ENCODE measurements around the gene NAALADL2. TPM values are rescaled to one million over a fixed set of nuclear protein-coding genes. Genes with fewer than 3 reads are reported as not detected.
"Not testable (repeated sequence)": the region's sequence is repeated elsewhere in the genome, so short reads cannot be mapped to it uniquely, and the experiment has no call there.

Gene NAALADL2
- total RNA-seq, 1 donor, result 54.5 TPM

DNA sequence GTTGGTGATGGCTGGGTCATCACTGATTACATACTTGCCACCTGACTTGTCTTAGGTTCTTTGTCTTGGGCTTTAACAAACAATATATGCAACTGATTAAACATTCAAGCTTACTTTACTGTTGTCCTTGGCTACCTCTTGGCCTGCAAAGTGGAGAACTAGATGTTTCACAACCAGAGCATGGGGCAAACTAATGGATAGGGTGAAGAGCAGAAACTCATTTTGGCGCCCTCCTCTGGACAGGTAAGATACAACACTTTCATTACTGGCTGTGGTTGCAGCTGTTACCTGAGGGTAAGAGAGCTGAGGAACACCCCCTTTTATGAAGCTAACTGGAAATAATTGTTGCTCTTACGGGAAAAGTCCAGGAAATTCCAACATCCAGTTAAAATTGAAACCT, 262.1 kb downstream of the NAALADL2 start:
- TF ChIP-seq, protein P1, sequence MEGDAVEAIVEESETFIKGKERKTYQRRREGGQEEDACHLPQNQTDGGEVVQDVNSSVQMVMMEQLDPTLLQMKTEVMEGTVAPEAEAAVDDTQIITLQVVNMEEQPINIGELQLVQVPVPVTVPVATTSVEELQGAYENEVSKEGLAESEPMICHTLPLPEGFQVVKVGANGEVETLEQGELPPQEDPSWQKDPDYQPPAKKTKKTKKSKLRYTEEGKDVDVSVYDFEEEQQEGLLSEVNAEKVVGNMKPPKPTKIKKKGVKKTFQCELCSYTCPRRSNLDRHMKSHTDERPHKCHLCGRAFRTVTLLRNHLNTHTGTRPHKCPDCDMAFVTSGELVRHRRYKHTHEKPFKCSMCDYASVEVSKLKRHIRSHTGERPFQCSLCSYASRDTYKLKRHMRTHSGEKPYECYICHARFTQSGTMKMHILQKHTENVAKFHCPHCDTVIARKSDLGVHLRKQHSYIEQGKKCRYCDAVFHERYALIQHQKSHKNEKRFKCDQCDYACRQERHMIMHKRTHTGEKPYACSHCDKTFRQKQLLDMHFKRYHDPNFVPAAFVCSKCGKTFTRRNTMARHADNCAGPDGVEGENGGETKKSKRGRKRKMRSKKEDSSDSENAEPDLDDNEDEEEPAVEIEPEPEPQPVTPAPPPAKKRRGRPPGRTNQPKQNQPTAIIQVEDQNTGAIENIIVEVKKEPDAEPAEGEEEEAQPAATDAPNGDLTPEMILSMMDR (IDR thresholded peaks at IDR 0.05; ENCODE audit: insufficient read depth, low read length), result peak; percentile 31
- no peak for DNase-seq (ENCODE audit: low read depth)
- no peak overlapping the region for H3K4me3 ChIP-seq (ENCODE audit: low read depth, low read length)

DNA sequence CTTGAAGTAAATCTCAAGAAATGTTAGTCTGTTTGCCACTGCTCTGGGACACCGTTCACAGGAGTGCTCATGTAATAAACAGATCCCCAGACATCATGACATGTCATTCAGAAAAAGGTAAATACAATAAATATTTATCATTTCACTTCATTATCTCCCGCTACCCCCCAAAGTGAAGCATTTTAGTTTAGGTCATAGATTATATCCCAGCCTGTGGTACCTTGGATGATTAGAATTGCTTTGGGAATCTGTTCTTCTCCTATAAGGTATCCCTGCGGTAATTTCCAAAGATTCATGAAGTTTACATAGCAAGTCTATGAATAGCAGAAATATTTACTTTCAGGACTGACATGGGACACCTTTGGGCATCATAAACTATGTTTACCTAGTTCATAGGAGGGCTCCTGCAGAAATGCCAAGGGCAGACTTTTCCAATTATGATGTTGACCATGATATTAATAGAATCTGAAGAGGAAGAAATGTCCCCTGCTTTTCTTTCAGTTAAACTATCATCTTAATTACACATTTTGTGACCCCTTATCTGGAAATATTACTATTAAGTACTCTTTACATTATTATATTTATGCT, 268.0 kb downstream of the NAALADL2 start:
- TF ChIP-seq, protein P1 (IDR thresholded peaks at IDR 0.05; ENCODE audit: insufficient read depth, low read length), result no peak
- H3K4me3 ChIP-seq (ENCODE audit: low read depth, low read length), result no peak overlapping the region
- DNase-seq (ENCODE audit: low read depth), result no peak

DNA sequence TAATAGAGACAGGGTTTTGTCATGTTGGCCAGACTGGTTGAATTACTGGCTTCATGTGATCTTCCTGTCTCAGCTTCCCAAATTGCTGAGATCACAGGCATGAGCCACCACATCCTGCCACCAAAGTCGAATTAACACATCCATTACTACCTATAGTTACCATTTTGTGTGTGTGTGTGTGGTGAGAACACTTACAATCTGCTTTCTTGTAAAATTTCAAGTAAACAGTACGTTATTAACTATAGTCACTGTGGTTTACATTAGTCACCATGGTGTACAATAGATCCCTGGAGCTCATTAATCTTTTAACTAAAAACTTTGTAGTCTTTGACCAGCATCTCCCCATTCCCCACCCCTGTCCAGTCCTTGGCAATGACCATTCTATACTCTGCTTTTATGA, 270.0 kb downstream of the NAALADL2 start:
- TF ChIP-seq, protein P1 (IDR thresholded peaks at IDR 0.05; ENCODE audit: insufficient read depth, low read length), result no peak
- H3K4me3 ChIP-seq (ENCODE audit: low read depth, low read length), result no peak overlapping the region
- peak; percentile 16 for DNase-seq (ENCODE audit: low read depth)

DNA sequence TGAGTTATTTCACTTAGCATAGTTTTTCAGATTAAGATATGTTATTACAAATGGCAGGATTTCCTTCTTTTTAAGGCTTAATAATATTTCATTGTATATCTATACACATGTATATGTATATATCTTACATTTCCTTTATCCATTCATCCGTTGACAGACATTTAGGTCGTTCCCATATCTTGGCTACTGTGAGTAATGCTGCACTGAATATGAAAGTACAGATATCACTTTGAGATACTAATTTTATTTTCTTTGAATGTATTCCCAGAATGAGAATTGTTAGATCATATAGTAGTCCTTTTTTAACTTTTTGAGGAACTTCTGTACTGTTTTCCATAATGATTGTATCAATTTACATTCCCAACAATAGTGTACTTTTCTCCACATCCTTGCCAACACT, 270.4 kb downstream of the NAALADL2 start:
- no peak overlapping the region for H3K4me3 ChIP-seq (ENCODE audit: low read depth, low read length)
- TF ChIP-seq, protein P1 (IDR thresholded peaks at IDR 0.05; ENCODE audit: insufficient read depth, low read length), result no peak
- peak; percentile 16 for DNase-seq (ENCODE audit: low read depth)

DNA sequence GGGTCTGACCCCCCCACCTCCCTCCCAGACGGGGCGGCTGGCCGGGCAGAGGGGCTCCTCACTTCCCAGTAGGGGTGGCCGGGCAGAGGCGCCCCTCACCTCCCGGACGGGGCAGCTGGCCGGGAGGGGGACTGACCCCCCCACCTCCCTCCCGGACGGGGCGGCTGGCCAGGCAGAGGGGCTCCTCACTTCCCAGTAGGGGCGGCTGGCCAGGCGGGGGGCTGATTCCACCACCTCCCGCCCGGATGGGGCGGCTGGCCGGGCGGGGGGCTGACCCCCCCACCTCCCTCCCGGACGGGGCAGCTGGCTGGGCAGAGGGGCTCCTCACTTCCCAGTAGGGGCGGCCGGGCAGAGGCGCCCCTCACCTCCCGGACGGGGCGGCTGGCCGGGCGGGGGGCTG, 272.7 kb downstream of the NAALADL2 start:
- not testable (repeated sequence) for DNase-seq (ENCODE audit: low read depth); H3K4me3 ChIP-seq (ENCODE audit: low read depth, low read length)

DNA sequence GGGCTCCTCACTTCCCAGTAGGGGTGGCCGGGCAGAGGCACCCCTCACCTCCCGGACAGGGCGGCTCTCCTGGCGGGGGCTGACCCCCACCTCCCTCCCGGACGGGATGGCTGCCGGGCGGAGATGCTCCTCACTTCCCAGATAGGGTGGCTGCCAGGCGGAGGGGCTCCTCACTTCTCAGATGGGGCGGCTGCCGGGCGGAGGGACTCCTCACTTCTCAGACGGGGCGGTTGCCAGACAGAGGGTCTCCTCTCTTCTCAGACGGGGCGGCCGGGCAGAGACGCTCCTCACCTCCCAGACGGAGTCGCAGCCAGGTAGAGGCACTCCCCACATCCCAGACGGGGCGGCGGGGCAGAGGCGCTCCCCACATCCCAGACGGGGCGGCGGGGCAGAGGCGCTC, 273.6 kb downstream of the NAALADL2 start:
- DNase-seq (ENCODE audit: low read depth); H3K4me3 ChIP-seq (ENCODE audit: low read depth, low read length): not testable (repeated sequence)

DNA sequence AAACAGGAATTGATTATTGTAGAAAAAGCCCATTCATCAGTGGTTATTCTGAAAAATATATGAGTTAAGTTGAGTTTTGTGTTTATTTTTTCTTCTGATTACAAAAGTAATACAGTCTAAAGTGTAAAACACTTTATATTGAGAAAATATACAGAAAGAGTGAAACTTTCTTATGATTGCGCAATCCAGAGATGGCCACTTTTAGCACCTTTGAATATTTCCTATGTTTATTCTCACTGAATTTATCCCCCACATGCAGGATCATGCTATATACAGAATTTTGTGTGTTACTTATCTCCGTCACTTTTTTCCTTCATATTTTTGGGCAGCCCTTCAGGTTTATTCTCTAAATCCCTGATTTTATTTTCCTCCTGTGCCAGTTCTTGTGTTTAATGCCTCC, 285.2 kb downstream of the NAALADL2 start:
- no peak overlapping the region for H3K4me3 ChIP-seq (ENCODE audit: low read depth, low read length)
- TF ChIP-seq, protein P1 (IDR thresholded peaks at IDR 0.05; ENCODE audit: insufficient read depth, low read length), result no peak
- DNase-seq (ENCODE audit: low read depth), result no peak

DNA sequence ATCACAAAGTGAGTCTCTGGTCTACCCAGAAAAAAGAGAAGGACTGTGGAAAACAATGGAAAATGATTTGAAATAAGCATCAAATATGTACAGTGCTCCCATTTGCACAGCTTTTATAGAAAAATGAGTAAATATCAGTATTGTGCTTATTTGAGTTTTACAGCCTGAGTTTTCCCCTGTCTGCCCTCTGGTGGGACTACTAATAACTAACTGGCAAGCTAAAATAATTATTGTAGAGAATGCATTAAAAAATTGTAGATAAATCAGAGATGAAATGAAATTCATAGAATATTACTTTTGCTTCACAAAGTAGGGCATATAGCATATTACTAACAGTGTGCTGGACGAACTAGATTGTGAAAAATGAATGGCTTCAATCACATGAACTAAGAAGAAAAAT, 287.1 kb downstream of the NAALADL2 start:
- no peak overlapping the region for H3K4me3 ChIP-seq (ENCODE audit: low read depth, low read length)
- DNase-seq (ENCODE audit: low read depth), result peak; percentile 64
- TF ChIP-seq, protein P1 (IDR thresholded peaks at IDR 0.05; ENCODE audit: insufficient read depth, low read length), result peak; percentile 53

Measured in fibroblast of the aortic adventitia (primary cell).